Myocyte (in vitro differentiated cells): Measurements from ENCODE around the gene NT5C3A. TPM values are rescaled to one million over a fixed set of nuclear protein-coding genes. Genes with fewer than 3 reads are reported as not detected.

Experiments used
- DNase-seq: peaks from one replicate; pipeline ENCODE4 v3.0.0-alpha.2; 2012; ENCODE audit warnings: low read depth
- total RNA-seq: library from RNA; depleted of rRNA; stranded (reverse); fragments of >200 nt; gene quantifications from 2 replicates; pipeline ENCODE4 v1.2.3, GENCODE V29; 2014

Gene NT5C3A
- total RNA-seq, 1 donor from 2014 or later, result 32.4 TPM

DNA sequence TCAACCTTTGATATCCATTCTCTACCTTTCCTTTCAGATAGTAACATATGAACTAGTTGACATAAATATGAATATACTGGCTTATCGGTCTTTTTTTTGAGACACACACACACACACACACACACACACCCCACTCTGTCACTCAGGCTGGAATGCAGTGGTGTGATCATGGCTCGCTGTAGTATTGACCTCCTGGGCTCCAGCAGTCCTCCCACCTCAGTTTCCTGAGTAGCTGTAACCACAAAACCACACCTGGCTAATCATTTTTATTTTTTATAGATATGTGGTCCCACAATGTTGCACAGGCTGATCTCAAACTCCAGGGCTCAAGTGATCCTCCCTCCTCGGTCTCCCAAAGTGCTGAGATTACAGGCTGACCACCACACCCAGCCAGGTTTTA, 14.2 kb upstream of the NT5C3A start:
- peak; percentile 16 for DNase-seq

- DNase-seq, result no peak
Observed at GRCh38 chr7:33075818-33076518, 13.4 kb upstream of the NT5C3A start.

GRCh38 chr7:33073243-33073642, 10.7 kb upstream of the NT5C3A start:
- DNase-seq, result no peak

DNA sequence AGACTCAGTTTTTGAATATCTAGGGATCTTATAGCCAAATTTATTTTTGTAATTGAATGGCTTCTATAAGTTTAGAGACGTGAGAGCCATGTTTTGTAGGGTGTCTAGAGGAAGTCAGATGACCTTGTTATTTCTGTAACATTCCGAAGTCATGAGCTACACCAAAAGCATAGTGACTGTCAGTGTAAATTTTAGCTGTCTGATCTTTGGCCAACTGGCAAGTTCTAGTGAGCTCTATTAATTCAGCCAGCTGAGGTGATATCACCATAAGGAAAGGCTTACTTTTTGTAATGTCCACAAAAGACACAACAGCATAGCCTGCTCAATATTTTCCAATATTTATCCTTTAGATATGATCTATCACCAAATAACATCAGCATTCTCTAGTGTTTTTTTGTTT, 9.9 kb upstream of the NT5C3A start:
- DNase-seq, result peak; percentile 86

- DNase-seq, result no peak
Observed at GRCh38 chr7:33070831-33071230, 8.3 kb upstream of the NT5C3A start.

GRCh38 chr7:33070277-33070676, 7.7 kb upstream of the NT5C3A start:
- no peak for DNase-seq

DNA sequence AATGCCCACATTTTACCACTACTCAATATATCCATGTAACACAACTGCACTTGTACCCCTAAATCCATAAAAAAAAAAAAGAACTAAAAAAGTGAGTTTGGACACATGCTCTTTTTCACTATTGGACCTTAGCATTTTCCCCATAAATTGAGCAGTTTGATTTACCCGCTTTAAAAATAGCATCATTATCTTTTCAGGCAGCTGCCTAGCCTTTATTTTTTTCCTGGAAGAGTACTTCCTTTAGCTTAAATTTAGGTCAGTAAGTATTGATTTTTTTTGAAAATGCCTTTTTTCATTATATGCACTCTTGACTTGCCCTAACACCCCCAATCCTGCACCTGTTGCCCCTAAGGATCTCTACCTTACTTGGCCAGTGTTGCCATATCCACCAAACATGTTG, 5.3 kb upstream of the NT5C3A start:
- no peak for DNase-seq

GRCh38 chr7:33066771-33067170, 4.2 kb upstream of the NT5C3A start:
- DNase-seq, result no peak

DNA sequence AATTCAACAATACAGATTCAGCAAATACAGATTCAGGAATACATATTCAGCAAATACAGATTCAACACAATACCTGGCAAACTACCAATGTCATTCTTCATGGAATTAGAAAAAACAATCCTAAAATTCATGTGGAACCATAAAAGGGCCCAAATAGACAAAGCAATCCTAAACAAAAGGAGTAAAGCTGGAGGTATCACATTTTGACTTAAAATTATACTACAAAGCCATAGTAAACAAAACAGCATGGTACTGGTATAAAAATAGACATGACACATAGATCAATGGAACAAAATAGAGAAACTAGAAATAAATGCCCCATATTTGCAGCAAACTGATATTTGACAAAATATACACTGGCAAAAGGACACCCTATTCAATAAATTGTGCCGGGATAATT, 3.4 kb upstream of the NT5C3A start:
- DNase-seq, result no peak

GRCh38 chr7:33062782-33063443, 337 bp upstream of the NT5C3A start:
- peak; percentile 98 for DNase-seq

DNA sequence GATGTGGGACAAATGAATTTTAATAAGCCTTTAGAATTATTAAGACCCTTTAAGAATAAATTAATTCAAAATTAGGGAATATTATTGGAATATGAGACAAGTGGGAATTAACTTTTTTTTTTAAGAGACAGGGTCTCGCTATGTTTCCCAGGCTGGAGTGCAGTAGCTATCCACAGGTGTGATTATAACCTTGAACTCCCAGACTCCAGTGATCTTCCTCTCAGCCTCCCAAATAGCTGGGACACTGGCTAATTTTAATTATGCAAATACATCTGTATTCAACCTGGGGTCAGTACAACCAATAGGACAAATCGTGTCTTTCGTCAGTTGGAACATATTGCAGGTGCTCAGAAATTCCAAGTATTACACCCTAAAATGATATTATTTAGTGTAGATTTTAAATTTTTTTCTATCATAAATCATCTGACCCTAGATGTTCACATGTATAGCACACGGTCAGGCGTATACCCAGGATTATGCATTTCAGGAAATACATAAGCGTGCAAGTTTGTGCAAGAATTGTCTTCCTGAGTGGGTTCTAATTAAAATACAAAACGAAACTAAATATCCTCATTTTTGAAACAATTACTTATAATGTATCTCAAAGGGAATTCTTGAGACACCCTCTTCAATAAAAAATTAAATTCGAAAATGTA, 1.2 kb downstream of the NT5C3A start:
- DNase-seq, result no peak

DNA sequence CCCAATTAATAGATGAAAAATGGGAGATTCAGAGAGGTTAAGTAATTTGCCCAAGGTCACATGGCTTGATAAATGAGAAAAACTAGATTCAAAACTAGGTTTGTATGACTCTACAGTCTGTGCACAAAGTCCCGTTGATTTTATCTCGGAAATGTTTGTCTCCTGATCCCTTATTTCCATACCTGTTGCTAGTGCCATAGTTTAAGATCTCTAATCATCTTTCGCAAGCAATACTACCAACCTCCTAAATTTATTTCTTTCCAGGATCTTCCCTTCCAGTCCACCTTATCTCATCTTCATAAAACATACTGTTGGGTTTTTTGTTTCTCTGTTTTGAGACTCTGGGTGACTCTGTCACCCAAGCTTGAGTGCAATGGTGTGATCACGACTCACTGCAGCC, 2.9 kb downstream of the NT5C3A start:
- DNase-seq, result no peak

- no peak for DNase-seq
Observed at GRCh38 chr7:33055158-33055557, 7.4 kb downstream of the NT5C3A start.

GRCh38 chr7:33054261-33054964, 8.2 kb downstream of the NT5C3A start:
- no peak for DNase-seq

- no peak for DNase-seq
Observed at GRCh38 chr7:33053721-33054120, 8.9 kb downstream of the NT5C3A start.

GRCh38 chr7:33050535-33051318, 11.8 kb downstream of the NT5C3A start:
- peak; percentile 57 for DNase-seq

DNA sequence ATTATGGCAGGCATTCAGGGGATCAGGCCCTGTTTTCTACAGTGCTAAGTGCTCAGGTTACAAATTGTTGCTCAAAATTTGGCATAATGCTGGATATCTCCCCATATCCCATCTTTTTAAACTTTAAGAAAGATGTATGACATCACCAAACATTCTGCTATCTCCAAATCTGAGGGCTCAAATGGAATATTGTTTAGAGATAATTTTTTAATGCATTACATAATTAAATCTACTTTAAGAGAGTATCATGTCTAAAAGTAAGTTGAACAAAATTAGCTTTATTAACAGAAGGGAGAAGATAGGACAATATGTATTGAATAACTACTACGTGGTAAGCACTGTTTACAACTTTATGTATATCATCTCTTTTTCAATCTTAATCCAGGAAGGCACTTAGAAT, 13.9 kb downstream of the NT5C3A start:
- no peak for DNase-seq

- DNase-seq, result no peak
Observed at GRCh38 chr7:33048257-33048656, 14.3 kb downstream of the NT5C3A start.

DNA sequence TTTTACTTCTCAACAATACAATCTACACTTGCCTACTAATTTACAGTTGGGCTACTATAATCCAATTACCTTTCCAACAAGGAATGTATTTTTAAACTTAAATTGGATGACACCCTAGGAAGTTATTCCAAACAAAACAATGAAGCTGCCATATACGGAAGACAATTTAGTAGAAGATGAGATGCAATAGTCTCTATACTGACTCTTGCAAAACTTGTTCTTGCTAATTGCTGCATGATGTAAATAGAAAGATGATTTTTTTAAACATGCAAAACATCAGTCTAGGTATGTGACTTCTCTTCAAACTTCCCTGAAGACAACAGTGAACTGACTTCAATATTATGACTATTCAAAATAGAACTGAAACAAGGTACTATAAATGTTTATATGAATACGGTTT, 17.6 kb downstream of the NT5C3A start:
- no peak for DNase-seq

- no peak for DNase-seq
Observed at GRCh38 chr7:33044401-33044718, 18.2 kb downstream of the NT5C3A start.
